Measurements from ENCODE around the gene PIGX. TPM values are rescaled to one million over a fixed set of nuclear protein-coding genes. Genes with fewer than 3 reads are reported as not detected.

Gene PIGX
- total RNA-seq, 2 donors from 2014 or later, result 12.0 to 25.0 TPM

DNA sequence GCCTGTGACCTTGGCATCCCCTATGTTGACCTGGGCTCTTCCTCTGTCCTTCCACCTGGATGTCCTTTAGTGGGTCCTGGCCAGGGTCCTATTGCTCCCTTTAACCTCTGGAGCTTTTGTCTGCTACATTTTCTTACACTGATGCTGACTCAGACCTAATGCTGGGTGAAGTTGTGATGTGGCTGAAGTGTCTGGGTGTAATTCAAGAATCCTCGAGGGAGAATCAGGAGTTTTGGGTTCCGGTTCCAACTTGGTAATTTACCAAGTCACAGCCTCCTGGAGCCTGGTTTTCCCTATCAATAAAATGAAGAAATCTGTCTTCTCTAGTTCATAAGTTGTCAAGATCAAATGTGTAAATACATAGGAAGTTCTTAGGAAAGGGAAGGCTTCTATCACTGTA is 25.7 kb upstream of the PIGX start:
- H3K4me3 ChIP-seq, result no peak overlapping the region
- no peaks in the 10 kb centered on the region for H3K36me3 ChIP-seq
- no peaks in the 10 kb centered on the region for H3K9me3 ChIP-seq
- DNase-seq (ENCODE audit: low spot score), result no peak
- H3K27ac ChIP-seq, result no peak overlapping the region
- peaks cover 0 to 9% of the 10 kb centered on the region in 2 donors for H3K4me1 ChIP-seq
- TF ChIP-seq, protein P1, sequence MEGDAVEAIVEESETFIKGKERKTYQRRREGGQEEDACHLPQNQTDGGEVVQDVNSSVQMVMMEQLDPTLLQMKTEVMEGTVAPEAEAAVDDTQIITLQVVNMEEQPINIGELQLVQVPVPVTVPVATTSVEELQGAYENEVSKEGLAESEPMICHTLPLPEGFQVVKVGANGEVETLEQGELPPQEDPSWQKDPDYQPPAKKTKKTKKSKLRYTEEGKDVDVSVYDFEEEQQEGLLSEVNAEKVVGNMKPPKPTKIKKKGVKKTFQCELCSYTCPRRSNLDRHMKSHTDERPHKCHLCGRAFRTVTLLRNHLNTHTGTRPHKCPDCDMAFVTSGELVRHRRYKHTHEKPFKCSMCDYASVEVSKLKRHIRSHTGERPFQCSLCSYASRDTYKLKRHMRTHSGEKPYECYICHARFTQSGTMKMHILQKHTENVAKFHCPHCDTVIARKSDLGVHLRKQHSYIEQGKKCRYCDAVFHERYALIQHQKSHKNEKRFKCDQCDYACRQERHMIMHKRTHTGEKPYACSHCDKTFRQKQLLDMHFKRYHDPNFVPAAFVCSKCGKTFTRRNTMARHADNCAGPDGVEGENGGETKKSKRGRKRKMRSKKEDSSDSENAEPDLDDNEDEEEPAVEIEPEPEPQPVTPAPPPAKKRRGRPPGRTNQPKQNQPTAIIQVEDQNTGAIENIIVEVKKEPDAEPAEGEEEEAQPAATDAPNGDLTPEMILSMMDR (IDR thresholded peaks at IDR 0.05), result no peak
- H3K27me3 ChIP-seq, result no peaks in the 10 kb centered on the region

DNA sequence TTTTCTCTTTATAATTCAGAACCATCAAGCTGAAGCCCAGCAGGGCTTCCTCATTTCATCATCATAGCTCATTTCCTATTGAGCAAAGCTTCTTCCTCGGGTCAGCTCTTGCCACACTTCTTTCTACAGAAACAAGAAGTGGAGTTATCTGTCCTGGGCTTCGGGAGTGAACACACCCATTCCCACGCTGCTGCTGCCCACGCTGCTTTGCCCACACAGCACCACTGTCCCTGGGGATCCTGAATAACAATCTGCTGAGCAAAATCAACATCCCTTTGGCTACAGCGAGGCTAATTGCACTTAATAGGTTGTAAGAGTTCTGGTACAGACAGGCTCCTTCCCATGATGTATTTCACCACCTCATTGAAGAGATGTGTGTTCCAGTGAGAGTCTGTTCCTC is 23.8 kb upstream of the PIGX start:
- Histone ChIP-seq H3K9me3 (no peaks in the 10 kb centered on the region), H3K4me1 (peaks cover 0 to 9% of the 10 kb centered on the region in 2 donors), H3K27ac (no peak overlapping the region), H3K4me3 (no peak overlapping the region), H3K27me3 (no peaks in the 10 kb centered on the region), H3K36me3 (no peaks in the 10 kb centered on the region)
- peak; percentile 77 for DNase-seq (ENCODE audit: low spot score)
- TF ChIP-seq, protein P1 (IDR thresholded peaks at IDR 0.05), result no peak

DNA sequence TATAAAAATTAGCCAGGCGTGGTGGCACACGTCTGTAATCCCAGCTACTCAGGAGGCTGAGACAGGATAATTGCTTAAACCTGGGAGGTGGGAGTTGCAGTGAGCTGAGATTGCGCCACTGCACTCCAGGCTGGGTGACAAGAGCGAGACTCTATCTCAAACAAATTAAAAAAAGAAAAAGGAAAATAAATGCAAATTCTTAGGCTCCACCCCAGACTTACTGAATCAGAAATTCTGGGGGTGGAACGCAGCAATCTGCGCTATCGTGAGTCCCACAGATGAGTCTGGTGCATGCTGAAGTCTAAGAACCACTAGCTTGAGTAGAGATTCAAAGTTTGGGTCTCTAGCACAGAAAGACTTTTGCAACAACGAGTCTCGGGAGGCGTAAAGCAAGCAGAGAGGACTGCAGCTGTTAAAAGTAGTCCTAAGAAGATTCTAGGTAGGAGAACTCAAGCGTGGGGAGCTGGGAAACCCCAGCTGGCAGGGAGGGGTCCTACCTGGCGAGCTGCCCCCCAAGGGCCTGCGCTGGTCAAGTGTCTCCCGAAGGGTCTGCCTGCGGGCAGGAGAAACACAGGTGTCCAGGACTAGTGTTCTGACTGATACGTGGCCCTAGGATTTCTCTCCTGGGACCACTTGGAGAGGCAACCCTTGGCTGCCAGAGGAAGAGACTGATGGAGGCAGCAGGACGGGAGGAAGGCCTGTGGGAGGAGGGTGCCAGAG is 22.1 kb upstream of the PIGX start:
- TF ChIP-seq, protein P1 (IDR thresholded peaks at IDR 0.05), result no peak
- H3K36me3 ChIP-seq, result no peaks in the 10 kb centered on the region
- no peak for DNase-seq (ENCODE audit: low spot score)
- H3K9me3 ChIP-seq, result no peaks in the 10 kb centered on the region
- H3K27ac ChIP-seq, result no peak overlapping the region
- H3K4me3 ChIP-seq, result no peak overlapping the region
- peaks cover 0 to under 1% of the 10 kb centered on the region in 2 donors for H3K4me1 ChIP-seq
- H3K27me3 ChIP-seq, result no peaks in the 10 kb centered on the region

DNA sequence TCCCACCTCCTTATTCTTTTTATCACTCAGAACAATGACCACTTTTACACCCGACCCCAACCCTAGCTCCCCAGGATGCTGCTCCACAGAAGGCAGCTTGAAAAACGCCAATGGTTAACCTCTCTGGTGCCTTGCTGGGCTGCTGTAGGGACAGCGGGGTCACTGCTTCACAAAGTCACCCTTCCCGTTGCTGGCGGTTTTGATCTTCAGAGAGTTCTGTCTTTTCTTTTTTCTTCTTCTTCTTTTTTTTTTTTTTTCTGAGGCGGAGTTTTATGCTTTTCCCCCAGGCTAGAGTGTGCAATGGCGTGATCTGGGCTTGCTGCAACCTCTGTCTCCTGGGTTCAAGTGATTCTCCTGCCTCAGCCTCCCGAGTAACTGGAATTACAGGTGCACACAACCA is 20.8 kb upstream of the PIGX start:
- no peak overlapping the region for H3K27ac ChIP-seq
- H3K27me3 ChIP-seq, result no peaks in the 10 kb centered on the region
- H3K4me1 ChIP-seq, result no peaks in the 10 kb centered on the region
- TF ChIP-seq, protein P1 (IDR thresholded peaks at IDR 0.05), result no peak
- no peaks in the 10 kb centered on the region for H3K9me3 ChIP-seq
- no peak overlapping the region for H3K4me3 ChIP-seq
- no peaks in the 10 kb centered on the region for H3K36me3 ChIP-seq
- no peak for DNase-seq (ENCODE audit: low spot score)

DNA sequence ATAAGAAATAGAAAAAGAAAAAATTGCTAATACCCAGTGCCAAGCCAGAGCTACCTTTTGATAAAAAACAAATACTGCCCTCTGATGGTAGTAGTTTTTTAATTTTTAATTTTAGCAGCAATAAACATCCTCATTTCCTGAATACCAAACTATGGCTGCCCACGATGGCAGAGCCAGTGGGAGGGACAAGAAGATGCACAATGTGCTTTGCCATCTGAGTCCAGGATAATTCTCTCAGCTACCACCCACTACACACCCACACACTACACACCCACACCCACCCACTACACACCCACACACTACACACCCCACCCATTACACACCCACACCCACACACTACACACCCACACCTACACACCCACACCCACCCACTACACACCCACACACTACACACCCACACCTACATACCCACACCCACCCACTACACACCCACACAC is 18.0 kb upstream of the PIGX start:
- Histone ChIP-seq H3K27ac (no peak overlapping the region), H3K9me3 (no peaks in the 10 kb centered on the region), H3K27me3 (no peaks in the 10 kb centered on the region), H3K4me3 (no peak overlapping the region), H3K36me3 (no peaks in the 10 kb centered on the region), H3K4me1 (no peaks in the 10 kb centered on the region)
- DNase-seq (ENCODE audit: low spot score), result no peak
- TF ChIP-seq, protein P1 (IDR thresholded peaks at IDR 0.05), result peak in 1 of 2 donors; percentile 21
